Measurements from ENCODE around the gene PRDX5.
A peak's percentile ranks its signal among the peaks of the same experiment; 100 is the strongest.

Gene PRDX5

DNA sequence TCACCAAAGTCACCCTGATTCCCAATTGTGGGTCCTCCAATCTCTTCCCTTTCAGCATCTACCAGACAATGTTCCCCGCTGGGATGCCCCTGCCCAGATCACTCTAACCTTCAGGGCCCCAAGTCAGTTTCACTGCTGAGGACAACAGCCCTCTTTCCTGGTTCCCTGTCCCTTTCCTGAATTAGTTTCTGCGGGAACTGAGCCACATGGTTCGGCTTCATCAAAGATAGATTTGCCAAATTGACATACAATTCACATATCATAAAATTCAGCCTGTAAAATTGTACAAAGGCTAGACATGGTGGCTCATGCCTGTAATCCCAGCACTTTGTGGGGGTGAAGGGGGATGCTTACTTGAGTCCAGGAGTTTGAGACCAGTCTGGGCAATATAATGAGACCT lies 10.1 kb downstream of the PRDX5 start:
- DNase-seq = no peak

DNA sequence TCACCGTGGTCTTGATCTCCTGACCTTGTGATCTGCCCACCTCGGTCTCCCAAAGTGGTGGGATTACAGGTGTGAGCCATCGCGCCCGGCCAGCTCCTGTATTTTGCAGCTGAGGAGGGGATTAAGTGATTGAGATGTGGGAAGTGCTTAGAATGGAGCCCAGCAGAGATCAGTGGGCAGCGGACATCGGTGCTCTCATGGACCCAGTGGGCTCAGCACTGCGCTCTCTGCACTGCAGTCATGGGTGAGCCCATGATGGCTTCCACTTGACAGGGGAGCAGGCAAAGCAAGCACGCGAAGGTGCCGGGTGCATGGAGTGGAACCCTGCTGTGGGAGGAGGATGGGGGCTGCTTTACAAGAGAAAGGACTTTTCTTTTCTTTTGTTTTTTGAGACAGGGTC lies 13.0 kb downstream of the PRDX5 start:
- no peak for DNase-seq

DNA sequence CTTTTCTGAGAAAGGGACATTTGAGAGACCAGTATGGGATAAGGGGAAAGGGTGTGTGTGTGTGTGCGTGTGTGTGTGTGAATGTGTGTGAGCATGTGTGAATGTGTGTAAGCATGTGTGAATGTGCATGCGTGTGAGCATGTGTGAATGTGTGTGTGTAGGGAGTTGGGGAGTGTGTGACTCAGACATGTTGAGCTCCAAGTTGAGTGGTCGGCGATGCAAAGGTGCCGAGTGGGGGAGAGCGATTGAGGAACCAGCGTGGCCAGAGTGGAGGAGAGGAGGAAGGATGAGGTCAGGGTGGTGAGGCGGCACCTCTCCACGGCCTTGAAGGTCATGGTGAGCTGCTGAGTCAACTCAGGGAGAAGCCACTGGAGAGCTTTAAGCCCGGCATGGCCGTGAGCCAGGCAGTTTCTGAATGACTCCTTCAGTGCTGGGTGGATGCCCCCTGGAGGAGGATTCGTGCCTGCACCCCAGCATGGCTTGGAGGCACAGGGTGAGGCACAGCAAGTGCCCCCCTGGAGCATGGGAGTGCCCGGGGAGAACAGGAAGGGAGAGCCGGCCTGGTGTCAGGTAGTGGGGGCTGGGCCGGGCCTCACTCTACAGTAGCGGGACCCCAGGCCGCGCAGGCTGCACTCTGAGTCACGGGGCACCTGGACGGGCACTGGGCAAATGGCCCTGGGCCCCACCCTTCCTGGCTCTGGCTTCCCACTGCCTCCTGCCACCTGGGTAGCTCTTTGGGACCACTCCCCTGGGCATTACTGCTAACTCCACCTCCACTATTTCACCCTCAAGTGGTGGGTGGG lies 13.8 kb downstream of the PRDX5 start:
- no peak for DNase-seq

DNA sequence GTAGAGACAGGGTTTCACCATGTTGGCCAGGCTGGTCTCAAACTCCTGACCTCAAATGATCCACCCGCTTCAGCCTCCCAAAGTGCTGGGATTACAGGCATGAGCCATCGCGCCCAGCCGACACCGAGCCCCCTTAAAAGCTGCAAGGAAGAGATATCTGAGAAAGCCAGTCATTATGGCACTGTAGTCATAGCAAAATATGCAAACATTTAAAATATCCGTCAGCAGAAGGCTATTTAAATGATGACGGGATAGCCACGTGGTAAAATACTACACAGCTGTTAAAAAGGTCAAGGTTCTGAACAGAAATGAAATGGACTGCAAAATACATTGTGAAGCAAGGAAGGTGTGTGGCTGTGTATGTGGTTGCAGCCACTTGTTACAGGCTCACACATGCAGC lies 15.6 kb downstream of the PRDX5 start:
- no peak for DNase-seq

DNA sequence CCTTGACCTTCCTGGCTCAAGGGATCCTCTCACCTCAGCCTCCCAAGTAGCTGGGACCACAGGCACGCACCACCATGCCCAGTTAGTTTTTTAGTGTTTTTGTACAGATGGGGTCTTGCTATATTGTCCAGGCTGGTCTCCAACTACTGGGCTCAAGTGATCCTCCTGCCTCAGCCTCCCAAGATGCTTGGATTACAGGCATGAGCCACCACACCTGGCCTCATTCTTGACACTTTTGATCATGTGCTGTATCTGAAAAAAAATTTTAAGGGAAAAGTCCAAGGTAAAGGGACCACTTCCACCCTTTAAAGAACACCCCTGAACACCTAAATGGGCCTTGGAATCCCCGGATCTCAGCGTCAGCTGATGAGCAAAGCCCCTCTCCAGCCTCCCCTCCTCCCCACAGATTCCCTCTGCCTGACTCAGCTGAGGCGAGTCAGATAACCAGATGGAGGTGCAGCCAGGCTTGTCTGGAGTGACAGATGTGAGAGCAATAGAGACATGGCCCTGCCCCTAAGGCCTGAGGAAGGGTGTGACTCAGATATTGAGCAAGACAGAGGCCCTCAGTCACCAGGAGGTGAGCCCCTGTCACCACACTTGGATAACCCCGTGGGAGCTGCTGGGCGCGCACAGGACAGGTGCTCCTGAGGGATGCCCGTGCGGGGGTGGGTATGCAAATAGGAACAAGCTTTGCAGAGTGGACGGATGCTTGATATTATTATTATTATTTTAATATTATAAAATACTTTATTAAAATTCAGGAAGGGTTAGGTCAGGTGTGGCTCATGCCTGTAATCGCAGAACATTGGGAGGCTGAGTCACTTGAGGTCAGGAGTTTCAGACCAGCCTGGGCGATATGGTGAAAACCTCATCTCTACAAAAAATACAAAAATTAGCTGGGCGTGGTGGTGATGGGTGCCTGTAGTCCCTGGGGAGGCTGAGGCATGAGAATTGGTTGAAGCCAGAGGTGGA lies 17.1 kb downstream of the PRDX5 start:
- peak; percentile 18 for DNase-seq

DNA sequence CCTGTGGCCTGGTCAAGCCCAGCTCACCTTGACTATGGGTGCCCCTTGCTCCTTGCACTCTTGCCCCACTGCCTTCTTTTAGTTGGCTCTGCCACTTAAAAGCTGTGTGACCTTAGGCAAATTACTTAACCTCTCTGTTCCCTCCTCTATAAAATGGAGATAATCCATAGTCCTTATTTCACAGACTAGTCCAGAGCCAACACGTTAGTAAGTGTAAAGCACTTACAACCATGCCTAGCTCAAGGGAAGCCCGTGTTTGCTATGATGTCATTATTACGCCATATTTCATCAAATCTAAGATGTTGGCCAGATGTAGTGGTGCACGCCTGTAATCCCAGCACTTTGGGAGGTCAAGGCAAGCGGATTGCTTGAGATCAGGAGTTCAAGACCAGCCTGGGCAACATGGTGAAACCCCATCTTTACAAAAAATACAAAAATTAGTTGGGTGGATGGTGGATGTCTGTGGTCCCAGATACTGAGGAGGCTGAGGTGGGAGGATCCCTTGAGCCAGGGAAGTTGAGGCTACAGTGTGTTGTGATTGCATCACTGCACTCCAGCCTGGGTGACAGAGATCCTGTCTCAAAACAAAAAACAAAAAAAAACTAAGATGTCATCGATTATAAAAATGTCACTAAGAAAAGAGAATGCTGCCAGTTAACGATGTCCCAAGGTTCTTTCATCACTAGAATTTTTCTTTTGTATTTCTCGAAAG lies 19.8 kb downstream of the PRDX5 start:
- DNase-seq = no peak

DNA sequence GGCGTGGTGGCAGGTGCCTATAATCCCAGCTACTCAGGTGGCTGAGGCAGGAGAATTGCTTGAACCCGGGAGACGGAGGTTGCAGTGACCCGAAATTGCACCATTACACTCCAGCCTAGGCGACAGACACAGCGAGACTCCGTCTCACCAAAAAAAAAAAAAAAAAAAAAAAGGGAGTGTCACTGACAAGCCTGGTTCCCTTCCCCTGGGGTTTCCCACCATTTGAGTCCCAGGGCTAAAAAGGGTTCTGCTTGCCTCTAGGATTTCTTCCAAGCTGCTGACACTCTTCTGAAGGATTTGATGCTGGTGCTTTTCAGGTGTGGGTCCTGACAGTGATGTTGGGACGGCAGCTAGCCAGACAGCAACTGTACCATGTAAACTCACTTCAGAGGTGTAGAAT lies 20.8 kb downstream of the PRDX5 start:
- no peak for DNase-seq

DNA sequence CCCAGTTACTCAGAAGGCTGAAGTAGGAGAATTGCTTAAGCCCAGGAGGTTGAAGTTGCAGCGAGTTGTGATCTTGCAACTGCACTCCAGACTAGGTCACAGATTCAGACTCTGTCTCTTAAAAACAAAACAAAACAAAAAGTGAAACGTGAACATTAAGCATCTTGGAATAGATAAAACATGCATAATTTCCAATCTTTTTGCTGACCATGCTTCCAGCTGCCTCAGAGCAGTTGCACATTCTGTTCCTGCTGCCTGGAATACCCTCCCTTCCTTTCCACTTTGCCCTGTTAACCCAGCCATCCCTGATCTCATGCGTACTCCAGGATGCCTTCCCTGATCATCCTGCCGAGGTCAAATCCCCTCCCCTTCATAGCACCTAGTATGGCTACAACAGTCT lies 21.4 kb downstream of the PRDX5 start:
- DNase-seq = no peak

GRCh38 chr11:64339754-64340408 lies 22.0 kb downstream of the PRDX5 start, which contains the start of gene CCDC88B:
Gene CCDC88B (plus strand): TSS chr11:64340204. CDS start chr11:64340267, 63 bp downstream.
- DNase-seq = no peak

DNA sequence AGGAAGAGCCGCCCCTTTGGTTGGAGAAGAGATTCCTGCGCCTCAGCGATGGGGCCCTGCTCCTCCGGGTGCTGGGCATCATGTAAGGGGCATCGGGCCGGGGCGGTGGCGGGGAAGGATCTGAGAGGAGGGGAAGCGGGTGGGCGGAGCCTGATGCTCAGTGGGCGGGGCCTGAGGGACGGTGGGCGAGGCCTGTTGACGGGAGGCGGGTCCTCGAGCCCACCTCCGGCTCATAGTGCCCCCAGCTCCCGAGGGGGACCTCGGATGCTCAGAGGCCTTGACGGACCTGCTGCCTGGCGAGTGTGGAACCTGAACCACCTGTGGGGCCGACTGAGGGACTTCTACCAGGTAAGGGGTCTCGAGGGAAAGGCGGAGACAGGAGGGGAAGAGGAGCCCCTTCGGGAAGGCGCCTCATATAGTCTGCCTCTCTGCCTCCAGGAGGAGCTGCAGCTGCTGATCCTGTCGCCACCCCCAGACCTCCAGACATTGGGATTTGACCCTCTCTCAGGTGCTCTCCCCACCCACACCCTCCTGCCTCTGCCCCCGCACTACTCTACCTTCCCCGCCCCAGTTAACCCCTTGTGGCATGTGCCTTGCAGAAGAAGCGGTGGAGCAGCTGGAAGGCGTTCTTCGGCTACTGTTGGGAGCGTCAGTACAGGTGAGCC lies 22.9 kb downstream of the PRDX5 start:
- no peak for DNase-seq

DNA sequence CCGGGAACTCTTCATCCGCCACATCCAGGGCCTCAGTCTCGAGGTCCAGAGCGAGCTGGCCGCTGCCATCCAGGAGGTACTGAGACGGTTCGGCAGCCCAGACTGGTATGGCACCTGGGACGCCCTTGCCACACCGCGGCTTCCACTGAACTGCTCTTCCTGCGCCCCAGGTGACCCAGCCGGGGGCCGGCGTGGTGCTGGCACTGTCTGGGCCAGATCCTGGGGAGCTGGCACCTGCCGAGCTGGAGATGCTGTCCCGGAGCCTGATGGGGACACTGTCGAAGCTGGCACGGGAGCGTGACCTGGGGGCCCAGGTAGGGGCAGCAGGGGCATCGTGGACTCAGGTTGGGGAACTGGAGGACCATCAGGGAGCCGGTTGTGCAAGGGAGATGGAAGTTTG lies 23.5 kb downstream of the PRDX5 start:
- DNase-seq = no peak

GRCh38 chr11:64341851-64342791 lies 24.2 kb downstream of the PRDX5 start:
- peak; percentile 50 for DNase-seq

DNA sequence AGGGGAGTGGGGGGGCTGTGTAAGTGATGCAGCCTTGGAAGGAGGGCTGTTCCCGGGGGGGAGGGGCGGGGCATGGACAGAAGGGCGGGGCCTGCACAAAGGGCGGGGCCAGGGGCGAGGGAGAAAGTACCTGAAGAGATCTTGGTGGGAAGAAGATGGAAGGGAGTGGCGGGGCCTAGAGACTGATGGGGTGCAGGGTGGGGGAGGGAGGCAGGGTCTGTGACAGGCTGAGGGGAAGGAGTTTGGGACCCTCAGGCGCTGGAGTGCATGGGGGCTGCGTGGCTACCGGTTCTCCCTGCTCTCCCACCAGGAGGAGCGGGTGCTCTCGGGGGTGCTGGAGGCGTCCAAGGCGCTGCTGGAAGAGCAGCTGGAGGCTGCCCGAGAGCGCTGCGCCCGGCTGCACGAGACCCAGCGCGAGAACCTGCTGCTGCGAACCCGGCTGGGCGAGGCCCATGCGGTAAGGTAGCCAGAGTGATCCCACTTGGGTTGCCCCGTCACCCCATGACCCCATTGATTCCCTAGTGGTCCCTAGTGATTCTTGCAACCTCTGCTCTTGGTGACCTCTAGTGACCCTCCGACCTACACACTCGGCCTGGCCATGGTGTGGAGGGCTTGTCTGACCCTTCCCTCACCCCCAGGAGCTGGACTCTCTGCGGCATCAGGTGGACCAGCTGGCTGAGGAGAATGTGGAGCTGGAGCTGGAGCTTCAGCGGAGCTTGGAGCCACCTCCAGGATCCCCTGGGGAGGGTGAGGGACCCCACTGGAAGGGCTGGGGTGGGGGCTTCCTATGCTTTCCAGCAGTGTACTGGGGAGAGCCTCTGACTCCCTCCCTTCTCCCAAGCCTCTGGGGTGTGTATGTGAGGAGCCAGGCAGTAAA lies 25.2 kb downstream of the PRDX5 start:
- no peak for DNase-seq

GRCh38 chr11:64343767-64344559 lies 26.0 kb downstream of the PRDX5 start:
- DNase-seq = no peak

- no peak for DNase-seq
Measured at GRCh38 chr11:64344787-64345186, 26.9 kb downstream of the PRDX5 start.

DNA sequence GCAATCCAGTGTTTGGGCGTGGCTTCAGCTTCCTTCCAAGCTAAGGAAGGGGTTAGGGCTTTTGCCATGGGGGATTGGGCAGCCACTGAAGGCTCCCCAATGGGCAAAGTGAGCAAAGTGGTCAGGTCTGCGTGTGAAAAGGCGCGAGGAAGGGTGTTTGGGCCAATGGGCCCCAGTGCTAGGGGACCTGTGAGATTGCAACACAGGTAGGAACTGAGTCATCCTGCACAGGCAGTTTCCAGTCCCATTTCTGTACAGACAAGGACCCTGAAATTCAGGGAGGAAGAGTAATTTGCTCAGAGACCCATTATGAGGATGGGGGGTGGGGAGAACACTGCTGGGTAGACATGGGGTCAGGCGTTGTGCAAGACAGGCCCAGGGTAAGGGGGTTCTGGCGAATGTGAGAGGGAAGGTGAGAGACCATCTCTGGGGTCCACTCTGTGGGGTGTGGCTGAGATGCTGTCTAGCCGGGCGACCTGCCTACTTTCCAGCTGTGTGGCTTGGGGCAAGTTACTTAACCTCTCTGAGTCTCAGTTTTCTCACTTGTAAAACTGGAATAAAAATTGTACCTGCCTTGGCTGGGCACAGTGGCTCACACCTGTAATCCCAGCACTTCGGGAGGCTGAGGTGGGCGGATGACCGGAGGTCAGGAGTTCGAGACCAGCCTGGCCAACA lies 29.4 kb downstream of the PRDX5 start:
- no peak for DNase-seq

DNA sequence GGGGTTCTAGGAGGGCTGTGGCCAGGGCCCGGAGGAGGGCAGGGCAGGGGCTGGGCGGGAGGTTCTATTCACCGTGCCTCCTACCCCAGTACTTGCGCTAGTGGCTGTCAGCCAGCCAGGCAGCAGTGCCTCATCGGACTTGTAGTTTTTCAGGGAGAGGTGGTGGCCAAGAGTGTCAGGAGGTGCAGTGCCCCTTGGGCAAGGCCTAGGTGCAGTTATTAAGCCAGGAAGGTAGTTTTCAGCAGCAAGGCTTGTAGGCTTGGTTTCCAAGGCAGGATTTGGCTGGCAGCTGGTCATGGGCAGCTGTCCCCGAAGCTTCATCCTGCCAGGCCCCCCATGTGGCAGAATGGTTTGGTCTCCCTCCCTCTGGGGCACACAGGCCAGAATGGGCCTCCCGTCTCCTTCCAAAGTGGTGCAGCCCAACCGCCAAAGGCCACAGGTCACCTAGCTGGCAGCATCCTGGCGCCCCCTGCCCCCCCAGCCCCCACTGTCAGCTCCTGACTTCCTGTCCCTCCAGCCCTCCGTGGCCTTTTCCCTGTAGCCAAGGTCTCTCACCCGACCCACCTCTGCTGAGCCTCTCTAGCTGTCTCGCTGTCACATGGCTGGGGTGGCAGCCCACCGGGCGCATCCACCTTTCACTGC lies 30.6 kb downstream of the PRDX5 start:
- DNase-seq = no peak

GRCh38 chr11:64349025-64349387 lies 31.1 kb downstream of the PRDX5 start:
- no peak for DNase-seq

Measured in NCI-H1417 treated with DMSO at 0.1 percent for 48 hours (cell line).